A549 (cell line): ENCODE results near the gene RAX2.

Source experiments
- EP300 ChIP-seq, 2 experiments: fragments of >200 bp; sonication (Bioruptor Twin); formaldehyde crosslinking; IDR thresholded peaks; 2 replicates in 1 of 2; 3 replicates in 1 of 2; pipeline ENCODE4 v1.6.1; 2016 to 2017
- MAFK ChIP-seq: fragments of 450-650 bp; IDR thresholded peaks from 2 replicates; pipeline ENCODE4 v1.6.1; 2014; ENCODE audit not compliant: partially characterized antibody
- TF ChIP-seq, protein P1 (sequence below): fragments of >200 bp; sonication (Bioruptor Twin); formaldehyde crosslinking; IDR thresholded peaks from 3 replicates; pipeline ENCODE4 v1.5.1; 2016

DNA sequence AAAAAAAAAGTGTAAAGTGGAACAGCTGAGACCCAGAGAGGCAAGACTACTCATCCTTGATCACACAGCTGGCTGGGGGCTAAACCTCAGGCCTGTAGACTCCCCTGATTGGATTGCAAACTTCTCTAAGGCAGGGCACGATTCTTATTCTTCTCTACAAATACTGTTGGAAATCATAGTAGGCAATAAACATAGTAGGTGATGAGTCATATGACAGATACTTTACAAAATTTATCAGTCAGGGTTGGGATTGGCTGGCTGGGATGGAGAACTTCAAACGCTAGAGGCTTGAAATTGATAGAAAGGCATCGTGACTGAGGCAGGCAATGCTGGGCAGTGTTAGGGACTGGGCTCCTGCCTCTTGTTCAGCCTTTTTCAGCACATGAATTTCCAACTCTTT lies 20.1 kb upstream of the RAX2 start:
- TF ChIP-seq MAFK: no peak
- TF ChIP-seq, protein P1, sequence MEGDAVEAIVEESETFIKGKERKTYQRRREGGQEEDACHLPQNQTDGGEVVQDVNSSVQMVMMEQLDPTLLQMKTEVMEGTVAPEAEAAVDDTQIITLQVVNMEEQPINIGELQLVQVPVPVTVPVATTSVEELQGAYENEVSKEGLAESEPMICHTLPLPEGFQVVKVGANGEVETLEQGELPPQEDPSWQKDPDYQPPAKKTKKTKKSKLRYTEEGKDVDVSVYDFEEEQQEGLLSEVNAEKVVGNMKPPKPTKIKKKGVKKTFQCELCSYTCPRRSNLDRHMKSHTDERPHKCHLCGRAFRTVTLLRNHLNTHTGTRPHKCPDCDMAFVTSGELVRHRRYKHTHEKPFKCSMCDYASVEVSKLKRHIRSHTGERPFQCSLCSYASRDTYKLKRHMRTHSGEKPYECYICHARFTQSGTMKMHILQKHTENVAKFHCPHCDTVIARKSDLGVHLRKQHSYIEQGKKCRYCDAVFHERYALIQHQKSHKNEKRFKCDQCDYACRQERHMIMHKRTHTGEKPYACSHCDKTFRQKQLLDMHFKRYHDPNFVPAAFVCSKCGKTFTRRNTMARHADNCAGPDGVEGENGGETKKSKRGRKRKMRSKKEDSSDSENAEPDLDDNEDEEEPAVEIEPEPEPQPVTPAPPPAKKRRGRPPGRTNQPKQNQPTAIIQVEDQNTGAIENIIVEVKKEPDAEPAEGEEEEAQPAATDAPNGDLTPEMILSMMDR: no peak
- TF ChIP-seq EP300 (IDR thresholded peaks at IDR 0.05): no peak
